H9 (cell line): Measurements from ENCODE around the gene NAGLU. TPM values are rescaled to one million over a fixed set of nuclear protein-coding genes. Genes with fewer than 3 reads are reported as not detected.
A peak's percentile ranks its signal among the peaks of the same experiment; 100 is the strongest.

Experiments
- DNase-seq: peaks from one replicate; pipeline ENCODE4 v3.0.0-alpha.2; 2017
- H2AFZ ChIP-seq: one replicate; pipeline ENCODE4 v1.6.1; 2013; ENCODE audit warnings: mild to moderate bottlenecking, low read length, control low read depth, moderate library complexity
- H2AK5ac ChIP-seq: 2 replicates; pipeline ENCODE4 v1.6.1; 2013; ENCODE audit warnings: low read length, control low read depth, mixed read lengths; ENCODE audit not compliant: insufficient read length
- H2BK120ac ChIP-seq: one replicate; pipeline ENCODE4 v1.6.1; 2013; ENCODE audit warnings: low read depth, mild to moderate bottlenecking, low read length, control low read depth, inconsistent platforms; ENCODE audit not compliant: poor library complexity, severe bottlenecking
- H2BK12ac ChIP-seq: 2 replicates; pipeline ENCODE4 v1.6.1; 2013; ENCODE audit warnings: low read length, control low read depth, mixed read lengths, low read depth; ENCODE audit not compliant: insufficient read length
- H2BK15ac ChIP-seq: 2 replicates; pipeline ENCODE4 v1.6.1; 2013; ENCODE audit warnings: low read depth, low read length, control low read depth
- H2BK20ac ChIP-seq: one replicate; pipeline ENCODE4 v1.6.1; 2013; ENCODE audit warnings: low read depth, mild to moderate bottlenecking, low read length, control low read depth, inconsistent platforms; ENCODE audit not compliant: poor library complexity, severe bottlenecking
- H2BK5ac ChIP-seq: 2 replicates; pipeline ENCODE4 v1.6.1; 2013; ENCODE audit warnings: low read length, control low read depth, mixed read lengths; ENCODE audit not compliant: insufficient read length
- H3K14ac ChIP-seq: 2 replicates; pipeline ENCODE4 v1.6.1; 2013; ENCODE audit warnings: low read length, control low read depth; ENCODE audit not compliant: insufficient read depth
- H3K18ac ChIP-seq: 2 replicates; pipeline ENCODE4 v1.6.1; 2013; ENCODE audit warnings: low read depth, mild to moderate bottlenecking, mixed read lengths, low read length, control low read depth; ENCODE audit not compliant: insufficient read length
- H3K23ac ChIP-seq: 2 replicates; pipeline ENCODE4 v1.6.1; 2013; ENCODE audit warnings: low read length, control low read depth, mixed read lengths, low read depth; ENCODE audit not compliant: insufficient read length
- H3K23me2 ChIP-seq: 2 replicates; pipeline ENCODE4 v1.6.1; 2013; ENCODE audit warnings: low read depth, mild to moderate bottlenecking, mixed read lengths, low read length, control low read depth; ENCODE audit not compliant: insufficient read length, poor library complexity, severe bottlenecking
- H3K27ac ChIP-seq: 2 replicates; pipeline ENCODE4 v1.5.1; 2013; ENCODE audit warnings: low read length, control low read depth, mixed read lengths, low read depth; ENCODE audit not compliant: insufficient read length
- H3K27me3 ChIP-seq: 2 replicates; pipeline ENCODE4 v1.6.1; 2013; ENCODE audit warnings: low read length, control low read depth, inconsistent platforms; ENCODE audit not compliant: insufficient read depth
- H3K4ac ChIP-seq: 2 replicates; pipeline ENCODE4 v1.6.1; 2013; ENCODE audit warnings: low read depth, mild to moderate bottlenecking, control low read depth, inconsistent platforms, low read length, moderate library complexity
- H3K4me1 ChIP-seq: 2 replicates; pipeline ENCODE4 v1.6.1; 2013; ENCODE audit warnings: low read length, control low read depth, inconsistent platforms; ENCODE audit not compliant: insufficient read depth
- H3K4me2 ChIP-seq: 2 replicates; pipeline ENCODE4 v1.6.1; 2013; ENCODE audit warnings: low read length, control low read depth, mixed read lengths; ENCODE audit not compliant: insufficient read length, insufficient read depth
- H3K56ac ChIP-seq: 2 replicates; pipeline ENCODE4 v1.6.1; 2013; ENCODE audit warnings: low read depth, mild to moderate bottlenecking, mixed read lengths, low read length, control low read depth; ENCODE audit not compliant: insufficient read length
- H3K79me1 ChIP-seq: 2 replicates; pipeline ENCODE4 v1.6.1; 2013; ENCODE audit warnings: low read depth, mild to moderate bottlenecking, moderate library complexity, low read length, control low read depth, inconsistent platforms; ENCODE audit not compliant: insufficient read depth, poor library complexity, severe bottlenecking
- H3K79me2 ChIP-seq: 2 replicates; pipeline ENCODE4 v1.6.1; 2013; ENCODE audit warnings: low read length, control low read depth, inconsistent platforms; ENCODE audit not compliant: insufficient read depth
- H3K9ac ChIP-seq: 2 replicates; pipeline ENCODE4 v1.6.1; 2013; ENCODE audit warnings: low read length, control low read depth, mixed read lengths; ENCODE audit not compliant: insufficient read length; ENCODE audit errors: extremely low read depth
- H3K9me3 ChIP-seq: one replicate; pipeline ENCODE4 v1.6.1; 2013; ENCODE audit warnings: low read depth, low read length, inconsistent platforms; ENCODE audit not compliant: control insufficient read depth
- H3T11ph ChIP-seq: one replicate; pipeline ENCODE4 v1.6.1; 2013; ENCODE audit warnings: mild to moderate bottlenecking, low read length, control low read depth, inconsistent platforms
- H4K20me1 ChIP-seq: one replicate; pipeline ENCODE4 v1.6.1; 2013; ENCODE audit not compliant: control insufficient read depth, insufficient read length, insufficient read depth
- H4K5ac ChIP-seq: 2 replicates; pipeline ENCODE4 v1.6.1; 2013; ENCODE audit warnings: low read depth, mild to moderate bottlenecking, mixed read lengths, low read length, control low read depth; ENCODE audit not compliant: insufficient read length
- H4K8ac ChIP-seq: replicated peaks from 2 replicates; pipeline ENCODE4 v1.6.1; 2013; ENCODE audit warnings: low read length, control low read depth, mixed read lengths, low read depth; ENCODE audit not compliant: insufficient read length
- H4K91ac ChIP-seq: 2 replicates; pipeline ENCODE4 v1.6.1; 2013; ENCODE audit warnings: low read depth, mild to moderate bottlenecking, moderate library complexity, mixed read lengths, low read length, control low read depth; ENCODE audit not compliant: insufficient read length
- H3K27ac Mint-ChIP-seq, 3 experiments: 2 replicates in 2 of 3; 3 replicates in 1 of 3; pipeline ENCODE4 v1.8.0; 2020 to 2021; ENCODE audit warnings: mixed read lengths in 3 of 3, mild to moderate bottlenecking in 1 of 3, moderate library complexity in 1 of 3
- H3K27me3 Mint-ChIP-seq: 2 replicates; pipeline ENCODE4 v1.8.0; 2021; ENCODE audit warnings: low read depth, mild to moderate bottlenecking, moderate library complexity, mixed read lengths
- H3K36me3 Mint-ChIP-seq, 3 experiments: 2 replicates in 2 of 3; 3 replicates in 1 of 3; pipeline ENCODE4 v1.8.0; 2020 to 2021; ENCODE audit warnings: low read depth in 3 of 3, mixed read lengths in 3 of 3; ENCODE audit not compliant: insufficient read depth in 1 of 3
- H3K4me1 Mint-ChIP-seq, 2 experiments: 2 replicates each; pipeline ENCODE4 v1.8.0; 2020; ENCODE audit warnings: mixed read lengths in 2 of 2
- H3K4me3 Mint-ChIP-seq, 2 experiments: 2 replicates in 1 of 2; 3 replicates in 1 of 2; pipeline ENCODE4 v1.8.0; 2020 to 2021; ENCODE audit warnings: mild to moderate bottlenecking in 2 of 2, mixed read lengths in 2 of 2, moderate library complexity in 1 of 2
- H3K9me3 Mint-ChIP-seq, 2 experiments: 2 replicates in 1 of 2; 3 replicates in 1 of 2; pipeline ENCODE4 v1.8.0; 2020; ENCODE audit warnings: mild to moderate bottlenecking in 2 of 2, mixed read lengths in 2 of 2, moderate library complexity in 1 of 2
- CTCF ChIP-seq: fragments of 200-600 bp; sonication (generic); conservative IDR thresholded peaks from 3 replicates; pipeline ENCODE4 v1.8.0; 2021; ENCODE audit warnings: antibody characterized with exemption, mild to moderate bottlenecking
- WGBS: extraction: QIAGEN DNeasy Blood & Tissue Kit; methylation state at CpG from one replicate; pipeline ENCODE4 v1.1.7; 2013; ENCODE audit warnings: missing lambda C conversion rate, low lambda C conversion rate, mixed read lengths; ENCODE audit not compliant: insufficient read length; ENCODE audit errors: extremely low coverage; 5-methylcytosine and 5-hydroxymethylcytosine counted together
- total RNA-seq: library from RNA; stranded (reverse); gene quantifications from 2 replicates; pipeline ENCODE4 v1.2.1, GENCODE V29; 2021

The NAGLU gene
- total RNA-seq, 1 experiment from 2014 or later, result 23.5 TPM

GRCh38 chr17:42522263-42522790 is 13.7 kb upstream of the NAGLU start:
- H3K36me3 Mint-ChIP-seq, result peaks cover 0 to 30% (median 25%) of the 10 kb centered on the region in 3 experiments; a peak in 5 of 7 replicates
- Histone ChIP-seq H4K8ac (no peak overlapping the region), H2BK12ac (no peak overlapping the region), H3K27me3 (peaks cover 2% of the 10 kb centered on the region; the same call in 1 of the 2 replicates), H4K91ac (no peak overlapping the region), H3K79me1 (no peaks in the 10 kb centered on the region), H4K5ac (no peak overlapping the region), H2AFZ (no peak overlapping the region), H2BK15ac (no peak overlapping the region), H3K4ac (no peak overlapping the region), H3K56ac (no peak overlapping the region), H3K18ac (no peak overlapping the region), H3K23me2 (no peaks in the 10 kb centered on the region), H3K9me3 (no peaks in the 10 kb centered on the region), H3K23ac (no peak overlapping the region), H3K79me2 (no peaks in the 10 kb centered on the region), H3K9ac (no peak overlapping the region), H3K4me2 (no peak overlapping the region), H3K14ac (no peak overlapping the region), H2BK20ac (no peak overlapping the region), H2AK5ac (no peak overlapping the region), H2BK120ac (no peak overlapping the region), H4K20me1 (no peaks in the 10 kb centered on the region), H3K27ac (no peak overlapping the region), H3T11ph (no peak overlapping the region), H3K4me1 (peaks cover 11% of the 10 kb centered on the region; the same call in 1 of the 2 replicates), H2BK5ac (no peak overlapping the region)
- WGBS, result no CpG with 5 or more reads among the region's 9 CpGs
- no peak overlapping the region; a peak in 1 of 5 replicates for H3K4me3 Mint-ChIP-seq
- DNase-seq, result peak; percentile 23
- no peak for TF ChIP-seq CTCF
- no peak overlapping the region for H3K27ac Mint-ChIP-seq
- no peaks in the 10 kb centered on the region for H3K9me3 Mint-ChIP-seq
- peaks cover 26 to 42% of the 10 kb centered on the region in 2 experiments for H3K4me1 Mint-ChIP-seq
- peaks cover 9% of the 10 kb centered on the region for H3K27me3 Mint-ChIP-seq
